Hindlimb muscle (tissue), 1 donor: ENCODE measurements around the gene RNF25. TPM values are rescaled to one million over a fixed set of nuclear protein-coding genes. Genes with fewer than 3 reads are reported as not detected.

ENCODE experiments used
- DNase-seq: peaks from one replicate; pipeline ENCODE4 v3.0.0-alpha.2; 2013
- polyA plus RNA-seq: library from polyadenylated mRNA; unstranded; fragments of 120-200 nt; gene quantifications from one replicate; pipeline ENCODE4 v1.2.1, GENCODE V29; 2013; ENCODE audit not compliant: insufficient read length

The RNF25 gene, protein sequence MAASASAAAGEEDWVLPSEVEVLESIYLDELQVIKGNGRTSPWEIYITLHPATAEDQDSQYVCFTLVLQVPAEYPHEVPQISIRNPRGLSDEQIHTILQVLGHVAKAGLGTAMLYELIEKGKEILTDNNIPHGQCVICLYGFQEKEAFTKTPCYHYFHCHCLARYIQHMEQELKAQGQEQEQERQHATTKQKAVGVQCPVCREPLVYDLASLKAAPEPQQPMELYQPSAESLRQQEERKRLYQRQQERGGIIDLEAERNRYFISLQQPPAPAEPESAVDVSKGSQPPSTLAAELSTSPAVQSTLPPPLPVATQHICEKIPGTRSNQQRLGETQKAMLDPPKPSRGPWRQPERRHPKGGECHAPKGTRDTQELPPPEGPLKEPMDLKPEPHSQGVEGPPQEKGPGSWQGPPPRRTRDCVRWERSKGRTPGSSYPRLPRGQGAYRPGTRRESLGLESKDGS
- 29.4 TPM for polyA plus RNA-seq

DNA sequence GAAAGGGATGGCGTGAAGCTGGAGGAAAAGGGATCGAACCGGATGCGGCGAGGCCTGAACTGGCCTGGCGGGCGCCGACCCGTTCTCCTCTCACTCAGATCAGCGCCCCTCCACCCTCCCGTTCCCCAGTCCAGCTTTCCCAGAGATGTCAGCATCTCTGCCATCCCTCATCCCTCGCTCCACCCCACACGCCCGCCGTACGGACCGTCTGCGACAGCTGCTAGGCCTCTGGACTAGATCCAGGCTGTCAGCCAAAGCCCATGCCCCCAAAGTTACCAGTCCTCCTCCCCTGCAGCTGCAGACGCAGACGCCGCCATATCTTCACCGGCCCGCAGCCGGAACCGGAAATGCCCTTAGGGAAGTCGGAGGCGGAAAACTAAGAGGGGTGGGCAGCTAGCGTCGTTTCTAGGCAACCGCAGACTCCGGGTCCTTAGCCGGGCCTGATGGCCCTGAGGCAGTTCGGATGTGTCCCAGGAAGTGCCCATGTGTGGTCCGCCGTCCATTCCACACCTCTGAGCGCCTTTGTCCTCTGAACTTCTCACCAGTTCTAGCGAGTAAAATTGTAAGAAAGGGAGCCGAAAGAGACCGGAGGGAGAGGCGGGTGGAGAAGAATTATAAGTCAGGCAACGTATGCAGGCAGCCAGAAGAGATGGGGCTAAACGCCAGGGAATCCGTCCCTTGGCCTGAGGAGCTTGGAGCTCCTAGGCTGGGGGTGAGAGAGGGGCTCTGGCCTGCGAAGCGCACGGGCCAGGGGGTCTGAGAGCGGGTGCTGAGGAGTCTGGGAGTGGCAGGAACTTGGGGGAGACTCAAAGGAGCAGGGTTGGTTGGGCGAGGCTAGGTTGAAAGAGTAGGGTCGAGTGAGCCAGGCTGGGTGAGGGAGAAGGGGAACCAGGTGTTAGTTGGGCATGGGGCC, at the start of gene RNF25, which contains the start of gene STK36:
RNF25 (minus strand) TSS at position 349 of the 913 bp plus-strand sequence; CDS start at position 317, 32 bp downstream.
STK36 (plus strand) TSS at position 433 of the 913 bp plus-strand sequence. CDS start 744 bp downstream, outside the sequence.
- peak; percentile 90 for DNase-seq

DNA sequence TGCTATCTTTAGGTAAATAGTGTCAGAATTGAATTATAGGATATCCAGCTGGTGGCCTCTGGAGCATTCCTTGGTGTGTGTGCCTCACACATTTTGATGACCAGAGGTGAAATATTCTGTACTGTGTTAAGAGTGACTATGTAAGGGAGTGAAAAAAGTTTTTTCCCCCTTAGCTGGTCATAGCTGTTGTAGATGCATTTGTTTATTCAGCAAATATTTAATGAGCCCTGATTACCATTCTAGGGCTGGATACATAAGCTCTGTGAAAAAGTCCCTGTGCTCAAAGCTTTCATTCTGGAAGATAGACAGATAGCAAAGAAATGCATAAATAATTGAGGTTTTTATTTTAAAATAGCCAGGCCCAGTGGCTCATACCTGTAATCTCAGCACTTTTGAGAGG, 49.7 kb upstream of the RNF25 start:
- no peak for DNase-seq

DNA sequence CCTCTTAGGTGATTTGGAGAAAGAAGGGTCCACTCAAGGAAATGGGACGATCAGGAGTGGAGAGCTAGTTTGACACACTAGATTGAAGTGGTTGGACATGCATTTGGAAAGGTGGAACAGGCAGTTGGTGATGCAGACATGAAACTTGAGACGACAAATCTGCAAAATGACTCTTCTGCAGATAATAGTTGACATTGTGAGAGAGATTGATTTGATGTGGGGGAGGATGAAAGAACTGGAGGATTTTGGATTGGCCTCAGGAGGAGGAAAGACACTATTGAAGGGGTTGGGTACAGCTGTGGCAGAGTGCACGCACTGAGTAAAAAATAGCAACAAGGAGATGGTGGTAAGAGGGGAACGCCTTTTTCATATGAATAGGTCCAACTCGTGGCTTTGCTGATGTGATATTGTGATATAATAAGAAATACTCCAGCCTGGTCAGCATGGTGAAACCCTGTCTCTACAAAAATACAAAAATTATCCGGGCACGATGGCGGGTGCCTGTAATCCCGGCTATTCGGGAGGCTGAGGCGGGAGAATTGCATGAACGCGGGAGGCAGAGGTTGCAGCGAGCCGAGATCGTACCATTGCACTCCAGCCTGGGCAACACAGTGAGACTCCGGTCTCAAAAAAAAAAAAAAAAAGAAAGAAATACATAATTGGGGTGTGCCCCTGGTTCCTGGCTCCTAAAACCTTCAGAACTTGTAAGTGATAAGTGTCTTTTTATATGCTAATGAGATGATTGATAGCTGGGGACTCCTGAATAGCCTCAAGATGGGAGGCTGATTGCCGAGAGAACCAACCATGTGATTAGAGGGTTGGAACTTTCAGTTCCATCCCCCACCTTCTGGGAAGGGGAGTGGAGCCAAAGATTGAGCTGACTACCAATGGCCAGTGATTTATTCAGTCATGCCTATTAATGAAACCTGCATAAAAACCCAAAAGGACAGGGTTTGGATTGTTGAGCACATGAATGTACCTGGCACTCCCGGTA, 48.5 kb upstream of the RNF25 start:
- DNase-seq = no peak

DNA sequence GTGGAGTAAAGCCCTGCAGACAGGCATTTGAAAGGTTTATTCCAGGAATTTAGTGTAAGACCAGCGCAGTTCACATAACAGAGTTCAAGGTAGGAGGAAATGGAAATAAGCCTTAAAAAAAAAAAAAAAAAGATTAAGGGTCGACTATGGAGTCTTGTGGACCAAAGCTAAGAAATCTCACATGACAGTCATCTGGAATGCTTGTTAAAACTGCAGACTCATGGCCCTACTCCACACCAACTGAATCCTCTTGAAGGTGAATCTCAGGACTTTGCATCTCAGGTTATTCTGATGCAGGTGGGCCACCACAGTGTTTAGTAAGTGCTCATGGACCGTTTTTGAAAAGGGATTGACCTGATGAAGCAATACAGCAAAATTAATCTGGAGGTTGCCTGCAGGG, 47.7 kb upstream of the RNF25 start:
- no peak for DNase-seq

DNA sequence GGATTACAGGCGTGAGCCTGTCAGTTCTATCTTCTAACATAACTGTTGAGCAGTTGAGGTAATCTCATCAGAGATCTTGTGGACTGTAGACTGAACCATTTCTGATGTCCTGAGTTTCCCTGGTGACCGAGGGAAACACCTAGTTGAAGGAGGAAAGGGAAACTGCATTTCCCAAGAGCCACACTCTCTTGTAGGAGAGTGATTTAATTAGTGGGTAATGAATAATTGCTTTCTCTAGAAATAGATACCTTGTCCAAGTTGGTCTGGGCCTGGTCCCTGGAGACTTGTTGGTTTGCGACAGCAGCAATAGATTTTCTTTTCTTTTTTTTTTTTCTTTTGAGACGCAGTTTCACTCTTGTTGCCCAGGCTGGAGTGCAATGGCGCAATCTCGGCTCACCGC, 46.3 kb upstream of the RNF25 start:
- DNase-seq = no peak

DNA sequence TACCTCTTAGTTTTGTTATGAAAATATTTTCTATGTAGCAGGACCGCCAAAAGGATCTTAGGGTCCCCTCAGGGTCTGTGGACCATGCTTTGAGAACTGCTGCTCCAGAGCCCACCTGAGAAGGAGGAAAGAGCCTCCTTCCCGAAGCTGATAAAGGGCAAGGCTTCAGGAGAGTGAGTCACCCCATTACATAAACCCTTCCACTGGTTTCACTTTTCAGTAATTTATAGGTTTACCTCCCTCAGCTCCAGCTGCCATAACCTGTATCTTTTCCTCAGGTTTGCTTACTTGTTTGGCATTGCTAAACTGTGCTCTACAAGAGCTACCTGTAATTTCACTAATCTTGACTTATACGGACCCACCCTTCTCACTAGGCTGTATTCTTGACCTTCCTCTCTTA, 45.5 kb upstream of the RNF25 start:
- DNase-seq = no peak

DNA sequence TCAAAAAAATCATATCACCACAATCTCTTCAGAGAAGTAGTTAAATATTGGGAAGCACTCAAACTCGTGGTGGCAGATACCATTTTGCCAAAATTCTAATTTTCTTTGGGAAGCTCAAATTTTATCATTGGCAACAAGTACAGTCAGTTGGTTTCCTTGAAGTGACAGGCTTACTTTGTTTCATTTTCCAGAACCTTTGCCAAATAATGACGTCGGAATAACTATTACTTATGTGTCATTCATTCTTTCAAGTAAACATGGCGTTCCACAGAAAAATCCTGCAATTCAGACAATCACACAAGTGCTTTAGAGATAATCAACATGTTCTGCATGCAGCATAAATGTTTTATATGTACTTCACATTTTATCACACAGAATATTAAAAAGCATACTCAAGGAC, 44.3 kb upstream of the RNF25 start:
- DNase-seq = no peak

DNA sequence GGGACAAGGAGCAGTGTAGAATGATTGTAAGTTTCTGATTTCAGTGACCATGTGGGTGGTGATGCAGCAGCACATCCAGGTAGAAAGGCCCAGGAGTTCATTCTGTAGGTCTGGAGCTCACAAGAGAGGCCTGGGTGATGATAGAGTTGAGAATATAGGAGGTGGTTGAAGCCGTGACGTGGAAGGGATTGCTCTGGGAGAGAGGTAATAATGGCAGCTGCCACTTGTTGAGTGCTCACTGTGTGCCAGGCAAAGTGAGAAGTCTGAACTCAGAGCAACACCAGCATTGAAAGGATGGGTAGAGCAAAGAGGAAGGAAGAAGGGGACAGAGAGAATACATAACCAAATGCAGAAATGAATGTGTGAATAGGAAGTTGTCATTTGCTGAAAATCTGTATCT, 42.1 kb upstream of the RNF25 start:
- DNase-seq = no peak

DNA sequence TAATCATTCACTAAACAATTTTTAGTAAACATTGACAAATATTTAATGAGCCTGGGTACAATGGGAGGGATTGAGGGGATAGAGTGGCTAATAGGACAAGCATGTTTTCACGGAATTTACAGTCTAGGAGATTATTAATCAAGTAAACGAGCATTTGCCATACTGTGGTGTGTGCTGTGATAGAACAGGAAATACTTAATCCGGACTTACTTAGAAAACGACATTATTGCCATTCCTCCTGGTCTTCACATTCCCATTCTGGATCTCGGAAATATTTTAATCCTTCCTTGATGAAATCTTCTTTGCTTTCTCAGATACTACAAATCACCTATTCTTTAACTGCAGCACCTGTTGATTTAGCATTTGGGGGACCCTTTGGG, 39.7 kb upstream of the RNF25 start:
- DNase-seq = no peak

DNA sequence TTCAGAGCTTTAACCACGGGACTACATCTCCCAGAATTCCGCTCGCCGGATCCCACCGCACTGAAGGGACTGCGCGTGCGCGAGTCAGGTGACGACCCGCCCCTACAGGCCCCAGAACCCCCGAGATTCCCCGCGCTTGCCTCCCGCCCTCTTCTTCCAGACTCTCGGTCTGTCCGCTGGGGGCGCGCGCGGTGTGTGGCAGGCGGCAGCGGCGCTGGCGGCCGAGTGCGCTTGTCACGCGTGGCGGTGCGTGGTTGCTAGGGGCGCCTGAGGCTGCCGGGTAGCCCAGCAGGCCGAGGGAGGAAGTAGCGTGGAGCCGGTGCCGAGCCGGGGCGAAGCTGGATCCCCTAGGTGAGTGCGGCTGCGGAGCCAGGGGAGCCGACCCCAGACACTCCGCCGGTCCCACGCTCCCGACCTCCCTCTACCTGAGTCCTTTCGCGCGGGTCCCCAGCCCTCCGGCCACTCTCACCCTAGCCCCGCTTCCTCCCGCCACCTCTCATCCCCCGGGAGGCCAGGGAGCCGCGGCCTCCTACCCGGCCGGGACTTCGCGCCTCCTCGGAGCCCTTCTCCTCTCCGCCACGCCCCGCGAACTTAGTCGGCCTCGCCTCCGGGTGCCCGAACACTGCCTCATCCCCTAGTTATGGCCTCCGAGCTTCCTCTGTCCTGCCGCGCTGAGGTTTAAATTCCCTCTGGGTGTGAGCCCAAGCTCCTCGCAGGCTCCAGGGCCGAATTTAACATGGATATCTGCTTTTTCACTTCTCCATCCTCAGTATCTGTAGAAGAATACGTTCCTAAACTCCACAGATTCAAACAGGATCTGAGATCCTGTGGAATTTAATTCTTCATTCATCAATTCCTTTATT, 39.1 kb upstream of the RNF25 start, which contains the start of gene TTLL4:
TTLL4 (plus strand) TSS at position 149 of the 863 bp plus-strand sequence. CDS start 26,842 bp downstream, outside the sequence.
- DNase-seq = peak; percentile 97

DNA sequence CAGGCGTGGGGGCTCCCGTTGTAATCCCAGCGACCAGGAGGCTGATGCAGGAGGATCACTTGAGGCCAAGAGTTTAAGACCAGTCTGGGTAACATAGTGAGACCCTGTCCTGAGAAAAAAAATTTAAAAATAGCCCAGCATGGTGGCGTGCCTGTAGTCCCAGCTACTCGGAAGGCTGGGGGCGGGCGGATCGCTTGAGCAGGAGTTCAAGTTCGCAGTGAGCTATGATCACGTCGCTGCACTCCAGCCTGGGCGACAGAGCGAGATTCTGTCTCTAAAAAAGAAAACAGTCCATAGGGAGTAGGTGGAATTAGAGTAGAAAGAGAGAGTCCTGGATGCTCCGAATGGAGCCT, 38.5 kb upstream of the RNF25 start:
- DNase-seq = no peak

DNA sequence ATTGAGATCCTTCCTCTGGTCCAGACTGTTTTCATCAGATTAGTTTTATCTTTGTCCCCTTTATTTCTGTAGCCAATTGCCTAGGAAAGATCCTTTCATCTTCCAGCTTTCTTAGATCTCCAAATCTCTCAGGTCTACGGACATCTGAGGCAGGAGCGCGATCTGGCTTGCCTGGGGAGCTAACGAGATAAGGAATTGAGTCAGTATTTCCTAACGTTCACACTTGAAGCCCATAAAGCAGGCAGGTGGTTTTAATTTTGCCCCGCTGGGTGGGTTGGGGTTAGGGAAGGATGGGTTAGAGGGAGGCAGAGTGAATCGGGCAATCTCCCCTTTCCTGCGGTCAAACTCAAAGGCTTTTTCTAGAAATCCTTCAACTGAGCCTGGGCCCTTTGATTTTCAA, 38.1 kb upstream of the RNF25 start:
- no peak for DNase-seq

DNA sequence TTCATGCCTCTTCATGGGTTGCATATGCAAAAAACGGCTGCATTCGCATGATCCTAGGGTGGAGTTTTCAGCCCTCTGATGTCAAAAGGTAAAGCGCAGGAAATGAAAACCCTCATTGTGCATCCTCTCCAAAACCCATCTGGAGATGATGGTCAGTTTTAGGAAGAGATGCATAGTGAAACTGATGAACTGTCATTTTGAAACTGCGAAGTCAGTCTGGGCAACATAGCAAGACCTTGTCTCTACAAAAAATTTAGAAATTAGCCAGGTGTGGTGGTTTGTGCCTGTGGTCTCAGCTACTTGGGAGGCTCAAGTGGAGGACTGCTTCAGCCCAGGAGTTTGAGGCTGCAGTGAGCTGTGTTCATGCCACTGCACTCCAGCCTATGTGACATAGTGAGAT, 36.3 kb upstream of the RNF25 start:
- DNase-seq = no peak

DNA sequence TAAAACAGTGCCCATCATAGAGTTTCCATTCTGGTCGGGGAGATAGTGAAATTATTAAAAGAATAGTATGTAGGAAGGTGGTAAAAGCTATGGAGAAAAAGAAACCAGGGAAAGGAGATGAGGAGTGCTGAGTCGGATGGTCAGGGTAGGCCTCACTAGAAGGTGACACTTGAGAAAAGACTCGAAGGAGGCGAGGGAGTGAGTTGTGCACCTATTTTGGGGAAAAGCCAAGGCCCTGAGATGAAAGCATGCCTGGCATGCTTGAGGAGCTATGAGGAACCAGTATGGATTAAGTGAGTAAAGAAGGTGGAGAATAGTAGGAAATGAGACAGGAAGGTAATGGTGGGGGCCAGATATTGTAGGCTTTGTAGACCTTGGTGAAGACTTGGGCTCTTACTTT, 31.5 kb upstream of the RNF25 start:
- no peak for DNase-seq

DNA sequence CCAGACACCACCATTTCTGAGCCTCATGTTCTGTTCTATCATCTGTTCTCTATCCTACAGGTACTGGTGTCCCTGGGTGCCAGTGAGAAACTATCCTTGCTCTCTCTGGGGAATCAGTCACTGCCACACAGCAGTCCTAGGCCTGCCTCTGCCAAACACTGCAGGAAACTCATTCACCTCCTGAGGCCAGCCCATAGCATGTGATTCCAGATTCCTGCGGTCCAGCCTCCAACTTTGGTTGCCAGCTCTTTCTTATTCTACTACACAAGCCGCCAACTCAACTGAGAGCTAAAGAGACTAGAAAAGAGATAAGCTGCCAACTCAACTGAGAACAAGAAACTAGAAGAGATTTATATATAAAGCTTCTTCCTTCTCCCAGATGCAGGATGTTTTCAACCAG, 30.0 kb upstream of the RNF25 start:
- no peak for DNase-seq

DNA sequence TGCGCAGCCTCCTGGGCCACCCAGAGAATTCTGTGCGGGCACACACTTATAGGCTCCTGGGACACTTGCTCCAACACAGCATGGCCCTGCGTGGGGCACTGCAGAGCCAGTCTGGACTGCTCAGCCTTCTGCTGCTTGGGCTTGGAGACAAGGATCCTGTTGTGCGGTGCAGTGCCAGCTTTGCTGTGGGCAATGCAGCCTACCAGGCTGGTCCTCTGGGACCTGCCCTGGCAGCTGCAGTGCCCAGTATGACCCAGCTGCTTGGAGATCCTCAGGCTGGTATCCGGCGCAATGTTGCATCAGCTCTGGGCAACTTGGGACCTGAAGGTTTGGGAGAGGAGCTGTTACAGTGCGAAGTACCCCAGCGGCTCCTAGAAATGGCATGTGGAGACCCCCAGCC, 27.1 kb upstream of the RNF25 start:
- no peak for DNase-seq

DNA sequence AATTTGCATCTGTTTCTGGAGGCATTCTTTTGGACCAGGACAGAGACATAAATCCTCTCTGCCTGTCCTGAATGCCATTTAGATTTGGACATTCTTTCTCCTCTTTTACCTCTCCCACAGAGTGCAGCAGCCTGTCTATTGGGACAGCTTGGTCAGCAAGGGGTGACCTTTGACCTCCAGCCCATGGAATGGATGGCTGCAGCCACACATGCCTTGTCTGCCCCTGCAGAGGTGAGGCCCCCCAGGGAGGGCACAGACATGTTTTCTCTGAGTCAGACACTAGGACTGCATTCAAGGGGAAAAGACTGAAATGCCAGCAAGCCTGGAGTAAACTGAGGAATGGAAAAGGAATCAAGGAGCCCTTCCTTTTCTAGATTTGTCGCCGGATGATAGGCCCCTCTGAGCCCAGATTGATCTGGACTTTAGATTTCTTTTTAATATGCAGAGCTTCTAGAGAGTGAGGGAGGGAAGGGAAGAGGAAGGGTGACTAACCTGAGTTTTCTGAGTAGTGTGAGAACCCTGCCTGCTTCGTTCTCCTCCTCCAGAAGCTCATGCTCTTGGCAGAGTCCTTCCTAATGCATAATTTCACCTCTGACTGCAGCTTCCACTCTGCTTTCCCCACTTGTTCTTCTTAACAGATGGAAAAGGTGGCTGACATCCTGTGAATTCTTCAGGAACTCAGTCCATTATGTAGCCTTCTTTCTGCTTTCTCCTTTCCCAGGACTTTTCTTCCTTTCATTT, 22.8 kb upstream of the RNF25 start:
- DNase-seq = no peak

DNA sequence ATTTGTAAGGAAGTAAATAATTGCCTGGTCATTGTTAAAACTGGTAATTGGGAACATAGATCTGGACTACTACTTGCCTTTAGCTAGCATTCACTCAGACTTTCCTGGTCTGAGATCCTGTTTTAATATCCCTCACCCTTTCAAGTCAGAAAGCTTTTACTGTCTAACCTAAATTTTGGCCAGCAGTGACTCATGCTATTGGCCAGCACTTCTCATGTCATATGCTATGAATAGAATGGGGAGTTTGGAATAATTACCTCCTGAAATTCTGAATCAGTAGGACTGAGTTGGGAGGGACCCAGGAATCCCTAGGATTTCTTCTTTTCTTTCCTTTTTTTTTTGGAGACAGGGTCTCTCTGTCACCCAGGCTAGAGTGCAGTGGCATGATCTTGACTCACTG, 19.4 kb upstream of the RNF25 start:
- DNase-seq = peak; percentile 63

DNA sequence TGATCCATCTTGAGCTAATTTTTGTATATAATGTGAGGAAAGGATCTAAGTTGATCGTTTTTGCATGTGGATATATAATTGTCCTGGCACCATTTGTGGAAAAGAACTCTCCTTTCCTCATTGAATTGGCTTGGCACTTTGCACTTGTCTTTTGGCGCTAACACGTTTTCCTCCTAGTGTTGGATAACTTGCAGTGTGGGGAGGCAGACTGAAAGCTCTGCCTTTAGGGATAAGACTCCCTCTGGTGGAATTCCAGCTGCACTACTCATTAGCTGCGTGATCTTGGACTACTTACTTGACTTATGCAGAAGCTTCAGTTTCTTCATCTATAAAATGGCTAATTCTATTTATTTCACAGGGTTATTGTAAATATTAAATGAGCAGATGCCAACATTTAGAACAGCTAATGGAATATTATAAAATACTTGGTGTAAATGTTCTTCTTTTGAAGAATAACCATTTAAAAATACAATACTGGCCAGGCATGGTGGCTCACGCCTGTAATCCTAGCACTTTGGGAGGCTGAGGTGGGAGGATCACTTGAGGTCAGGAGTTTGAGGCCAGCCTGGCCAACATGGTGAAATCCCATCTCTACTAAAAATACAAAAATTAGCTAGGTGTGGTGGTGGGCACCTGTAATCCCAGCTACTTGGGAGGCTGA, 15.7 kb upstream of the RNF25 start:
- peak; percentile 83 for DNase-seq

DNA sequence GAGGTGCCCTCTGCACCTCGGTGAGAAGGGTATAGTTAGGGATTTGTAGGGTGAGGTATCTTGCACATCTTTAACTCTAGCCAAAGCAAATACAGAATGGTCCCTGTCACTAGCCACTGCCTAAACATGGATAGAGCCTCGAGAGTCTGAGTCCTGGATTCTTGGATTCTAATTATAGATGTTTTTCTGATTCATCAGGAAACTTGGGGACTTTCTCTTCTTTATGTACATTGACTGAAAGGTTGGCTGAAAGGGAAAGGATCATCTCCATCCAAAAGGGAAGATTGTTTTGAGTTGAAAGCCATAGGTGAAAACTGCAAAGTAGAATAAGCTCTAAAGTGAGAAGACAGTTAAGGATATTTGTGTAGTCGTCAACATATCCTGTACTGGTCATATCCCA, 8.3 kb upstream of the RNF25 start:
- DNase-seq = no peak
